ENCODE results near the gene CFAP299.

Gene CFAP299

DNA sequence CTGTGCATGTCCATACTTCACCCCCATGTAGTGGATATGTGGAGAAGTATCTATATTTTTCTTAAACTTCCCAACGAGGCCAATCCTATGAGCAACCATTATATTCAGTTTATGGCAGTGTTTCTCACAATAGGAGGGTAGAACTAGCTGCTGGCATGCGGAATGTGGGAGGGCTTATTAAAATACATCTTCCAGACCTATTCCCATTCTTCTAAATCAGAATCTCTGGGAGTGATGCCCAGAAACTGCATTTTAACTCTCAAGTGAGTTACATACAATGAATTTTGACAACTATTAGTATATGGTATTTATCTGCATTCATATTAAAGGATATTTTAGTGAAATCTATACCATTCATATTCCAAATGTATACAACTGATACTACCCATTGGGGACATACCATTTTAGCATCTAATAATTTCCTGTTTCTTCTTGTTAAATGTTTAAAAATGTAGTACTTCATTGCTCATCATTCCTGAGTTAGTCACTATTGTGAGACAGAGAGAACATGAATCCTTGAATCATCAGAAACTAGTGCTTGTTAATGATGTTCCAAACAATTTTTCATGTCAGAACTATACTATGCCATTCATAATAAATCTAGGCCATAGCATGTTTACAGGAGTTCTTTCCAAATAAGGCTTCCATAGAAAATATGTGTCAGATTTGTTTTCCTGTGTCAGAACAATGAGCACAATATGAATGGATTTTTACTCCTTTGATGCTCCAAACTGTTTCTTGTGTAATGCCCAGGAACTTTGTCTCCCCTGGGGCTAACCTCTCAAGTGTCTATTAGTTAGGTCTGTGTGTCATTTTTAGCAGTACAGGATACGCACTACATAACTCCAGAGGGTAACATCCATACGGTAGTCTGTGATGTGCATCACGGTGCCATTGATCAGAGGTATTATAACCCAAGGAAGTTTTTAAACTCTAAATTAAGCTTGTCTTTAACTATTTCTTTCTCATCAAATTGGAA is 496.1 kb downstream of the CFAP299 start:
- no peak overlapping the region for H3K27ac ChIP-seq
- TF ChIP-seq, protein P1, sequence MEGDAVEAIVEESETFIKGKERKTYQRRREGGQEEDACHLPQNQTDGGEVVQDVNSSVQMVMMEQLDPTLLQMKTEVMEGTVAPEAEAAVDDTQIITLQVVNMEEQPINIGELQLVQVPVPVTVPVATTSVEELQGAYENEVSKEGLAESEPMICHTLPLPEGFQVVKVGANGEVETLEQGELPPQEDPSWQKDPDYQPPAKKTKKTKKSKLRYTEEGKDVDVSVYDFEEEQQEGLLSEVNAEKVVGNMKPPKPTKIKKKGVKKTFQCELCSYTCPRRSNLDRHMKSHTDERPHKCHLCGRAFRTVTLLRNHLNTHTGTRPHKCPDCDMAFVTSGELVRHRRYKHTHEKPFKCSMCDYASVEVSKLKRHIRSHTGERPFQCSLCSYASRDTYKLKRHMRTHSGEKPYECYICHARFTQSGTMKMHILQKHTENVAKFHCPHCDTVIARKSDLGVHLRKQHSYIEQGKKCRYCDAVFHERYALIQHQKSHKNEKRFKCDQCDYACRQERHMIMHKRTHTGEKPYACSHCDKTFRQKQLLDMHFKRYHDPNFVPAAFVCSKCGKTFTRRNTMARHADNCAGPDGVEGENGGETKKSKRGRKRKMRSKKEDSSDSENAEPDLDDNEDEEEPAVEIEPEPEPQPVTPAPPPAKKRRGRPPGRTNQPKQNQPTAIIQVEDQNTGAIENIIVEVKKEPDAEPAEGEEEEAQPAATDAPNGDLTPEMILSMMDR (IDR thresholded peaks at IDR 0.05; ENCODE audit: low read depth, low read length, missing control alignments), result no peak
- H3K27me3 ChIP-seq (replicated peaks), result no peaks in the 10 kb centered on the region
- DNase-seq, result no peak
- H3K4me3 ChIP-seq (ENCODE audit: low read depth, low read length), result no peak overlapping the region
- H3K36me3 ChIP-seq (replicated peaks), result no peaks in the 10 kb centered on the region
- in situ Hi-C loops (cut with HindIII; ENCODE audit: low pct_ligation_motif_present, low sequenced_read_pairs), result no loop called here

DNA sequence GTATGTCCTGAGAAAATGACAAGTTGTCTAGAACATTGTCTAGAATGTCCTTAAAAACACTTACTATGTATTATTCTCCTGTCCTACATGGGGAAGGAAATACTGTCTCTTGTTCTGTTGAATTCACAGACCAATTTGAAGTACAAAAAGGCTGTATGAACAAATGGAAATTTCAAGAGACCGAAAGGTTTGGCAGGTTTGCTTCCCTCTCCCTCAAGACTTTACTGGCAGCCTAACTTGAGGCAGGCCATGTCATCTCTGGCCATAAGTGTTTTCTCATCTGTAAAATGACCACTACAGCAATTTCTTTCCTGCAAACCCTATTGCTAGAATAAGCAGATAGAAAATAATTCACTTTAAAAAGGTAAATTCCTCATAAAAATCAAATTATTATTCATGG is 503.8 kb downstream of the CFAP299 start:
- DNase-seq, result no peak
- Histone ChIP-seq H3K27ac (no peak overlapping the region), H3K4me3 (ENCODE audit: low read depth, low read length) (no peak overlapping the region), H3K36me3 (replicated peaks) (no peaks in the 10 kb centered on the region), H3K27me3 (replicated peaks) (no peaks in the 10 kb centered on the region)
- in situ Hi-C loops (cut with HindIII; ENCODE audit: low pct_ligation_motif_present, low sequenced_read_pairs), result no loop called here
- TF ChIP-seq, protein P1 (IDR thresholded peaks at IDR 0.05; ENCODE audit: low read depth, low read length, missing control alignments), result no peak

- in situ Hi-C loops (cut with HindIII; ENCODE audit: low pct_ligation_motif_present, low sequenced_read_pairs), result no loop called here
Measured at GRCh38 chr4:80839792-80840191, 504.3 kb downstream of the CFAP299 start.

GRCh38 chr4:80840396-80840795 is 504.9 kb downstream of the CFAP299 start:
- in situ Hi-C loops (cut with HindIII; ENCODE audit: low pct_ligation_motif_present, low sequenced_read_pairs), result no loop called here
- TF ChIP-seq, protein P1 (IDR thresholded peaks at IDR 0.05; ENCODE audit: low read depth, low read length, missing control alignments), result no peak
- no peak for DNase-seq
- Histone ChIP-seq H3K4me3 (ENCODE audit: low read depth, low read length) (no peak overlapping the region), H3K27ac (no peak overlapping the region), H3K27me3 (replicated peaks) (no peaks in the 10 kb centered on the region), H3K36me3 (replicated peaks) (no peaks in the 10 kb centered on the region)

More at GRCh38 chr4:80839792-80840191, 504.3 kb downstream of the CFAP299 start:
- no peaks in the 10 kb centered on the region for H3K36me3 ChIP-seq (replicated peaks)
- TF ChIP-seq, protein P1 (IDR thresholded peaks at IDR 0.05; ENCODE audit: low read depth, low read length, missing control alignments), result no peak
- DNase-seq, result no peak
- no peak overlapping the region for H3K27ac ChIP-seq
- no peak overlapping the region for H3K4me3 ChIP-seq (ENCODE audit: low read depth, low read length)
- no peaks in the 10 kb centered on the region for H3K27me3 ChIP-seq (replicated peaks)

DNA sequence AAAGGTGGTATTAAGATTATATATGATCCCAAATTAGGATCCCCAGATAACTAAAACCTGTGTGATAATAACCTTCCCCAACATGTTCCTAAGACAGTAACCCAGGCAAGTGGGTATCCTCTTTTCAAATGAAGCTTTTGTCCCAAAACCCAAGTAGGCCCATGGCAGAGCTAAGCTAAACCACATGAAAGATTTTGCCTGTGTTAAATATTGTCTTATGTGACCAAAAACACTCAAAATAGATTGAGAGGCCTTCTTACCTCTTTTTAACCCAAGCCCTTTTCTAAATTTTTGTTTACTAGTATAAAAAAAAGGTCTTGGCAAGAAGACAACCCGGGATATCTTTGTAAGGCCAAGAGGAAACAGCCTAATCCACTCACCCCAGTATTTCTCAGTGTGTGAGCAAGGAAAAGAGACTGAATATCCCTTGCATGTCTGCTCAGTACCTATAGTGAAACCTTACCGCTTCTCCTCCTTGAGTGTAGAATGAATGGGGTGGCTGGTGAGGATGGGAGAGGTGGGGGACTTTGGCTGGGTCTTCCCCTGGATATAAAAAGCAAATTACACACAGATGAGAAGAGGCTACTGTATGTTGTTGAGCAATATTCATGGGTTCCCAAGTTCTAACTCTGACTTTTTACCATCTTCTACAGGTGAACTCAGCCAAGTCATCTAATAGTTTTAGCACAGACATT is 506.2 kb downstream of the CFAP299 start:
- H3K27ac ChIP-seq, result no peak overlapping the region
- TF ChIP-seq, protein P1 (IDR thresholded peaks at IDR 0.05; ENCODE audit: low read depth, low read length, missing control alignments), result no peak
- in situ Hi-C loops (cut with HindIII; ENCODE audit: low pct_ligation_motif_present, low sequenced_read_pairs), result no loop called here
- no peak overlapping the region for H3K4me3 ChIP-seq (ENCODE audit: low read depth, low read length)
- no peaks in the 10 kb centered on the region for H3K27me3 ChIP-seq (replicated peaks)
- DNase-seq, result no peak
- no peaks in the 10 kb centered on the region for H3K36me3 ChIP-seq (replicated peaks)

All from brain microvascular endothelial cell (primary cell).